MV-4-11 (cell line): ENCODE results near the gene SNX6.

Source experiments
- DNase-seq: peaks from one replicate; lab custom pipeline; 2025; lab: John Stamatoyannopoulos, UW

The SNX6 gene

DNA sequence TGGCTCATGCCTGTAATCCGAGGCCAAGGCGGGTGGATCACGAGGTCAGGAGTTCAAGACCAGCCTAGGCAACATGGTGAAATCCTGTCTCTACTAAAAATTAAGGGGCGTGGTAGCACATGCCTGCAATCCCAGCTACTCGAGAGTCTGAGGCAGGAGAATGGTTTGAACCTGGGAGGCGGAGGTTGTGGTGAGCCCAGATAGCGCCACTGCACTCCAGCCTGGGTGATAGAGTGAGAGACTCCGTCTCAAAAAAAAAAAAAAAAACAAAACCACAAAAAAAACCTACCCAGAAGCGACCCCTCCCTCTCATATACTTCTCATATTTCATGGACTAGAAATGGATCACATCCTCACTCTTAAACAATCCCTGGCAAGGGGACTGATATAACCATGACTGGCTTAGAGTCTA, 4.4 kb upstream of the SNX6 start:
- DNase-seq, result peak; percentile 50

- peak; percentile 6 for DNase-seq
These were observed 3.8 kb upstream of the SNX6 start for GRCh38 chr14:34633742-34634141.

GRCh38 chr14:34632411-34632978, 2.5 kb upstream of the SNX6 start:
- DNase-seq, result no peak

DNA sequence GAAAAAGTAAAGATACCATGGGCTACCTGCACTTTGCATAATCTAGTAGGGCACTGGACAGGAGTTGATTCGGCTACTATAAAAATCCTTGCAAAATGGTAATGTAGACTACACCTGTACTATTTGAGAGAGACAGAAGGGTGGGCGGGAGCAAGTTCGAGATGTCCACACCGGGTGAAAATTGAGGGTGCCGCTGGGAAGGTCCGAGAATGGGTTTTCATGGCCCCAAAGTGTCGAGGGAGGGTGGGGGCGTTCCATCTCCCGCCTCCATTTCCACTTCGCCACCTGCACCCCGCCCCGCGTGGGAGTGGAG, 648 bp downstream of the SNX6 start:
- no peak for DNase-seq

DNA sequence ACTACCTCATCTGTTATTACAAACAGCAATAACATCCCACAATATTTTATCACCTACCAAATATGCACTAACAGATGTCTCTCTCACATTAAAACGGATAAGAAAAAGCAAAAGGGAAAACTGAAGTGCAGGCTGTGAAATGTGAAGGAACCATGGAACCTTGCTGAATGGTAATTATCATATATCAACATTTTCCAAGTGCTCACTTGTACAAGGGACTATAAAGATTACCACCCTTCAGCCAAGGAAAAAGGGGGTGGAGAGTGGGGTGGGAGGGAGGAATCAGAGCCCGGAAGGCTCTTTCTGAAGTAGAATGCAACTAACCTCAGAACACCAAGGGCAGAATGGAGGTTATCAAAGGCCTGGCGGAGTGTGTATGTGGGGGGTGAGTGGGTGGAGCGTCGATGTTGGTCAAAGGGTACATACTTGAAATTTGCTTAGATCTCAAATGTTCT, 1.2 kb downstream of the SNX6 start:
- DNase-seq, result no peak

- no peak for DNase-seq
These were observed 6.4 kb downstream of the SNX6 start for GRCh38 chr14:34623506-34623905.

DNA sequence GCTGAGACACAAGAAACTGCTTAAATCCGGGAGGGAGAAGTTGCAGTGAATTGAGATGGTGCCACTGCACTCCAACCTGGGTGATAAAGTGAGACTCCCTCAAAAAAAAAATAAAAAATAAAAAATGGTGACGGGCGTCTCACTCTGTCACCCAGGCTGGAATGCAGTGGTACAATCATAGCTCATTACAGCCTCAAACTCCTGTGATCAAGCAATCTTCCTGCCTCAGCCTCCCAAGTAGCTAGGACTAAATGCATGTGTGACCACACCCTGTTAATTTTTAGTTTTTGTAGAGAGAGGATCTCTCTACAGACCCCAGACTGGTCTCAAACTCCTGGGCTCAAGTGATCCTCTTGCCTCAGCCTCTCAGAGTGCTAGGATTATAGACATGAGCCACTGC, 9.1 kb downstream of the SNX6 start:
- no peak for DNase-seq

DNA sequence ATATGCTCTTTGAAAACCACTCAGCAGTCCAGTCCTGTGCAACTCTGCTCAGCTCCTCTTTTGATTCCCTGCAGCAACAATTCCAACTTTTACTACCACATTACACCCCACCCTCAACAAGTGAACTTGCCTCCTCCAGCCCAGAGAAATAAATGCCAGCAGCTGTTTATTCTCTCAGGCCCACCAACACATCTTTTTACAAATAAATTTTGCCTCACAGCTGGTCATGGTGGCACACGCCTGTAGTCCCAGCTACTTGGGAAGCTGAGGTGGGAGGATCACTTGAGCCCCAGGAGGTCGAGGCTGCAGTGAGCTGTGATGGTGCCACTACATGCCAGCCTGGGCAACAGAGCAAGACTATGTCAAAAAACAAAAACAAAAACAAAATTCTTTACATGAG, 9.8 kb downstream of the SNX6 start:
- DNase-seq, result no peak

DNA sequence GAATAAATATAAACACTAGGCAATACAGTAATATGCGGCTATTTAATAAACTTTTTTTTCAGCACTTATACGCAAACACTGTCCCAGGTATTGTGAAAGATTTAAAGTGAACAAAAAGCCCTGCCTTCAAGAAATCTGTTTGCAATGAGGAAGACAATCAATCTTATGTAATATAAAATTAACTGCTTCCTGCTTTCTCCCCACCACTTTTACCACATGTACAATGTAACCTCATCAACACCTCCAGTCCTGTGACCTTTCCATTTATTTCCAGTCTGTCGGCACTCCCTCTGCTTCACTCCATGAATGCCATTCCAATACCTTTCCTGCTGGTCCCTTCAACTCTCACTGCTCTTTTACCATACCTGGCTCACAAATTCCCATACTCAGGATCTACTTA, 10.5 kb downstream of the SNX6 start:
- peak; percentile 10 for DNase-seq

- no peak for DNase-seq
These were observed 13.6 kb downstream of the SNX6 start for GRCh38 chr14:34616360-34616759.

DNA sequence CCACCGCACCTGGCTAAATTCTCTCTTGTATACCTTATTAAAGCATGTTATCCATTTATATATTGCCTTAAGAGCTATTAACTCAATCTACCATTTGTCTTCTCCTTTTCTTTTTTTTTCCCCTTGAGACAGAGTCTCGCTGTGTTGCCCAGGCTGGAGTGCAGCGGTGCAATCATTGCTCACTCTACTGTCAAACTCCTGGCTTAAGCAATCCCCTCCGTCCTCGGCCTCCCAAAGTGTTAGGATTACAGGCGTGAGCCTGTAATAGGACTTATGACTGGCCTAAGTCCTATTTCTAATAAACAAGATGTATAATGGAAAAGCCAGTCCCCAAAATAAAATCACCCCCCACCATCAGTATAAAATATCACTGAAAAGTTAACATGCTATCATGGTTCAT, 14.4 kb downstream of the SNX6 start:
- DNase-seq, result no peak

DNA sequence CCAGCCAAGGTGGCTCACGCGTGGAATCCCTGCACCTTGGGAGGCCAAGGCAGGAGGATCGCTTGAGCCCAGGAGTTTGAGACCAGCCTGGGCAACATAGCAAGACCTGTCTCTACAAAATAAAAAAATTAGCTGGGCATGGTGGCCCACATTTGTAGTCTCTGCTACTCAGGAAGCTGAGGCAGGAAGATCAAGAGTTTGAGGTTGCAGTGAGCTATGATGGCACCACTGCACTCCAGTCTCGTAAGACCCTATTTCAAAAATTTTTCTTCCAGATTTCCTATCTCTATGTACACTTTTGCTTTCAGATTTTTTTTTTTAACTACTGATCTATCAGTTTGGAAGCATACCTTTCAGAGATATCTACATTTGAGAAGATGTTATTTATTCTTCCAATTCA, 15.3 kb downstream of the SNX6 start:
- DNase-seq, result no peak

- DNase-seq, result no peak
These were observed 19.8 kb downstream of the SNX6 start for GRCh38 chr14:34610101-34610500.

- peak; percentile 27 for DNase-seq
These were observed 24.5 kb downstream of the SNX6 start for GRCh38 chr14:34605461-34605860.

- DNase-seq, result peak; percentile 49
These were observed 25.0 kb downstream of the SNX6 start for GRCh38 chr14:34604995-34605394.

DNA sequence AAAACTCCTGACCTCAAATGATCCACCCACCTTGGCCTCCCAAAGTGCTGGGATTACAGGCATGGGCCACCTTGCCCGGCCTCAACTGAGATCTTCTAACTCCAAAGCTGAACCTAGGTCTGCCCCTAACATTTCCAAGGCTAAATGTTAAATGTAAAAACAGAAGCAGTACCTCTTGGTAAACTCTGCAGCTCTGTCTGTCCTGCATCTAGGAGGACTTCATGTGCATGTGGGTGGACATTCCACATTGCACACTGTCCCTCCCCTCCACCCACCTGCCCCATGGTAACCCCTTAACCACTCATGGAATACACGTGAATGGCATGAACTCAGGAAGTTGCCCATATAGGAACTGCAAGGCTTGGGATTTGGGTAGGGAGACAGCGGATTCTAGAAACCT, 33.1 kb downstream of the SNX6 start:
- DNase-seq, result no peak

GRCh38 chr14:34593740-34594375, 36.1 kb downstream of the SNX6 start:
- no peak for DNase-seq

DNA sequence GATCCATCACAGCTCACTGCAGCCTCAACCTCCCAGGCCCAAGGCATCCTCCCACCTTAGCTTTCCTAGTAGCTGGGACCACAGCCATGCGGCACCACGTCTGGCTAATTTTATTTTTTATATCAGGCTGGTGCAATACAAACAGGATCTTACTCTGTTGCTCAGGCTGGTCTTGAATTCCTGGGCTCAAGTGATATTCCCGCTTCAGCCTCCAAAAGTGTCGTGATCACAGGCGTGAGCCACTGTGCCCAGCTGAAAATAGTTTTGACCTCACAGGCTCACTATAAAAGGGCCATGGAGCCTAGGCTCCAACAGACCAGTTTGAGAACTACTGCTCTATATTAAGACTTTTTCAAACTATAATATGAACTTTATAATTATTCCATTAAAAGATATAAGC, 37.3 kb downstream of the SNX6 start:
- DNase-seq, result no peak

GRCh38 chr14:34583525-34583924, 46.4 kb downstream of the SNX6 start:
- DNase-seq, result no peak

DNA sequence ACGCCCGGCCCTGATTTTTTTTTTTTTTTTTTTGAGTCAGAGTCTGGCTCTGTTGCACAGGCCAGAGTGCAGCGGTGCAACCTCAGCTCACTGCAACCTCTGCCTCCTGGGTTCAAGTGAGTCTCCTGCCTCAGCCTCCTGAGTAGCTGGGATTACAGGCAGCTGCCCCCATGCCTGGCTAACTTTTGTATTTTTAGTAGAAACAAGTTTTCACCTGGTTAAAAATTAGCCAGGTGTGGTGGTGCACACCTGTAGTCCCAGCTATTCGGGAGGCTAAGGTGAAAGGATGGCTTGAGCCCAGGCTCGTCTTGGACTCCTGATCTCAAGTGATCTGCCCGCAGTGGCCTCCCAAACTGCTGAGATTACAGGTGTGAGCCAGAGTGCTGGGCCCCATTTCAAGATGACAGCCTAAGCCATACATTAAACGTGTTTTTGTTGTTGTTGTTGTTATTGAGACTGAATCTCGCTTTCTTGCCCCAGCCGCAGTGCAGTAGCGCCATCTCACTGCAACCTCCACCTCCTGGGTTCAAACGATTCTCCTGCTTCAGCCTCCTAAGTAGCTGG, 47.7 kb downstream of the SNX6 start:
- DNase-seq, result no peak

GRCh38 chr14:34580381-34580780, 49.6 kb downstream of the SNX6 start:
- no peak for DNase-seq

DNA sequence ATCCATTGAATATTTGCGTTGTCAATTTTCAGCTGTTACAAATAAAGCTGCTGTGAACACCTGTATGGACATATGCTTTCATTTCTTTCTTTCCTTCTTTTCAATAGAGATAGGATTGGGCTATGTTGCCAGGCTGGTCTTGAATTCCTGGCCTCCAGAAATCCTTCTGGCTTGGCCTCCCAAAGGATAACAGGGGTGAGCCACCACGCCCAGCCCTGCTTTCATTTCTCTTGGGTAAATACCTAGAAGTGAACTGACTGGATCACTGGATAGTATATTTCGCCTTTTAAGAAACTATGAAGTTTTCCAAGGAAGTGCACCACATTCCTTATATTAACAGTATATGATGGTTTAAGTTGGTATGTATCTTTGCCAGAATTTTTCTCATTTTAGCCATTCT, 58.2 kb downstream of the SNX6 start:
- DNase-seq, result no peak

- DNase-seq, result no peak
These were observed 60.2 kb downstream of the SNX6 start for GRCh38 chr14:34569750-34570149.

DNA sequence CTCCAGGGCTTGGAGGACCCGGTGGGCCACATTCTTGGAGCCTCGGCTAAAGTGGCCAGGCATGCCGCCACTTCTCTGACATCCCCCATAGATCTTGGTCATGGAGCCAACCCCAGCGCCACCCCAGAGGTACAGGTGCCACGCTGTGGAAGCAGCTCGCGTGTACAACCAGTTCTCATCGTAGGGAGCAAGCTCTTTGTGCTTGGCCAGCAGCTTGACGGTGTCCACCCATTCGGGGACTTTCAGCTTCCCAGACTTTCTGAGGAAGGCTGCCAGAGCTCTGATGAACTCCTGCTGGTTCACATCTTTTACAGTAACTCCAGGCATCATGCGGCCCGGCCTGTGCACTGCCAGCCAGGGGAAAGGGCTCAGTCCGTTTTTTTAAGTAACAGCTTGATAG, 61.1 kb downstream of the SNX6 start:
- no peak for DNase-seq
